ENCODE data around the gene FN3K.

The FN3K gene

GRCh38 chr17:82797061-82797460, 61.6 kb downstream of the FN3K start:
- no peak for DNase-seq

GRCh38 chr17:82798752-82799151, 63.3 kb downstream of the FN3K start:
- DNase-seq = no peak

GRCh38 chr17:82799591-82799990, 64.2 kb downstream of the FN3K start:
- DNase-seq = no peak

Data from NCI-H446 treated with DMSO at 0.1 percent for 48 hours (cell line).